H1 (cell line): ENCODE measurements around the gene KRT27.

Experiments
- ATF3 ChIP-seq: IDR thresholded peaks from 2 replicates; pipeline ENCODE4 v1.6.1; 2011; ENCODE audit warnings: low read depth, mild to moderate bottlenecking, low read length; ENCODE audit not compliant: insufficient read depth
- CBX8 ChIP-seq: fragments of 300-800, 300-1000 bp; sonication (generic); IDR thresholded peaks from 2 replicates; pipeline ENCODE4 v1.7.1; 2016; ENCODE audit warnings: low read depth, low read length, borderline replicate concordance
- CREB1 ChIP-seq: IDR thresholded peaks from 2 replicates; pipeline ENCODE4 v1.6.1; 2012; ENCODE audit warnings: inconsistent platforms
- CTCF ChIP-seq, 3 experiments: IDR thresholded peaks; 1 replicate in 2 of 3; 2 replicates in 1 of 3; pipeline versions ENCODE4 v1.5.1 to v1.6.1; 2011; ENCODE audit warnings: low read length in 3 of 3, mild to moderate bottlenecking in 3 of 3, inconsistent platforms in 2 of 3, low read depth in 1 of 3, moderate library complexity in 1 of 3; ENCODE audit not compliant: insufficient read depth in 1 of 3; ENCODE audit errors: control extremely low read depth in 1 of 3
- EP300 ChIP-seq, 2 experiments: IDR thresholded peaks; 1 replicate in 1 of 2; 2 replicates in 1 of 2; pipeline ENCODE4 v1.6.1; 2011 to 2012; ENCODE audit warnings: low read depth in 2 of 2, low read length in 2 of 2, mild to moderate bottlenecking in 2 of 2, borderline replicate concordance in 1 of 2, inconsistent platforms in 1 of 2, moderate library complexity in 1 of 2
- POLR2A ChIP-seq, 2 experiments: IDR thresholded peaks; 1 replicate in 1 of 2; 2 replicates in 1 of 2; pipeline ENCODE4 v1.6.1; 2011; ENCODE audit warnings: low read depth in 2 of 2, low read length in 2 of 2, mild to moderate bottlenecking in 2 of 2; ENCODE audit errors: control extremely low read depth in 1 of 2
- POLR2AphosphoS5 ChIP-seq: IDR thresholded peaks from 2 replicates; pipeline ENCODE4 v1.6.1; 2011; ENCODE audit warnings: low read depth, low read length
- RAD21 ChIP-seq, 2 experiments: IDR thresholded peaks in 1 of 2; conservative IDR thresholded peaks in 1 of 2; 2 replicates each; pipeline ENCODE4 v1.6.1; 2011; ENCODE audit warnings: low read depth in 2 of 2, low read length in 2 of 2, improper control_type of control experiment in 1 of 2, inconsistent platforms in 1 of 2, mild to moderate bottlenecking in 1 of 2, moderate library complexity in 1 of 2
- SP1 ChIP-seq: IDR thresholded peaks from 2 replicates; pipeline ENCODE4 v1.6.1; 2011; ENCODE audit warnings: low read depth, low read length
- SP2 ChIP-seq: IDR thresholded peaks from 2 replicates; pipeline ENCODE4 v1.6.1; 2012; ENCODE audit warnings: mild to moderate bottlenecking, low read length, inconsistent platforms
- TCF12 ChIP-seq: IDR thresholded peaks from 2 replicates; pipeline ENCODE4 v1.6.1; 2011; ENCODE audit warnings: low read depth, mild to moderate bottlenecking, low read length
- USF2 ChIP-seq: IDR thresholded peaks from 2 replicates; pipeline ENCODE4 v1.6.1; 2011; ENCODE audit warnings: low read length, improper control_type of control experiment

- TF ChIP-seq CTCF (IDR thresholded peaks at IDR 0.05; ENCODE audit: control extremely low read depth in 1 of 3, insufficient read depth in 1 of 3, low read depth in 1 of 3, low read length in 3 of 3): no peak
- TF ChIP-seq CREB1: no peak
- no peak for TF ChIP-seq CBX8
- TF ChIP-seq SP1: no peak
- no peak for TF ChIP-seq POLR2A (IDR thresholded peaks at IDR 0.05; ENCODE audit: control extremely low read depth in 1 of 2, low read depth in 2 of 2, low read length in 2 of 2)
- no peak for TF ChIP-seq TCF12
- TF ChIP-seq RAD21 (IDR thresholded peaks at IDR 0.05 in 1 of 2, conservative IDR thresholded peaks at IDR 0.05 in 1 of 2; ENCODE audit: low read depth in 2 of 2, low read length in 2 of 2): no peak
- TF ChIP-seq USF2: no peak
- TF ChIP-seq SP2: no peak
- no peak for TF ChIP-seq ATF3
- TF ChIP-seq EP300 (IDR thresholded peaks at IDR 0.05; ENCODE audit: borderline replicate concordance in 1 of 2, low read depth in 2 of 2, low read length in 2 of 2): no peak
- TF ChIP-seq POLR2AphosphoS5: no peak
These were observed 10.2 kb downstream of the KRT27 start, which contains the start of gene KRT26 for GRCh38 chr17:40772101-40772500.
